Measurements from ENCODE around the gene ZCCHC24. TPM values are rescaled to one million over a fixed set of nuclear protein-coding genes. Genes with fewer than 3 reads are reported as not detected.
"Not testable (repeated sequence)": the region's sequence is repeated elsewhere in the genome, so short reads cannot be mapped to it uniquely, and the experiment has no call there.

ZCCHC24 gene
- total RNA-seq, 2 donors from 2014 or later = 113 to 125 TPM

DNA sequence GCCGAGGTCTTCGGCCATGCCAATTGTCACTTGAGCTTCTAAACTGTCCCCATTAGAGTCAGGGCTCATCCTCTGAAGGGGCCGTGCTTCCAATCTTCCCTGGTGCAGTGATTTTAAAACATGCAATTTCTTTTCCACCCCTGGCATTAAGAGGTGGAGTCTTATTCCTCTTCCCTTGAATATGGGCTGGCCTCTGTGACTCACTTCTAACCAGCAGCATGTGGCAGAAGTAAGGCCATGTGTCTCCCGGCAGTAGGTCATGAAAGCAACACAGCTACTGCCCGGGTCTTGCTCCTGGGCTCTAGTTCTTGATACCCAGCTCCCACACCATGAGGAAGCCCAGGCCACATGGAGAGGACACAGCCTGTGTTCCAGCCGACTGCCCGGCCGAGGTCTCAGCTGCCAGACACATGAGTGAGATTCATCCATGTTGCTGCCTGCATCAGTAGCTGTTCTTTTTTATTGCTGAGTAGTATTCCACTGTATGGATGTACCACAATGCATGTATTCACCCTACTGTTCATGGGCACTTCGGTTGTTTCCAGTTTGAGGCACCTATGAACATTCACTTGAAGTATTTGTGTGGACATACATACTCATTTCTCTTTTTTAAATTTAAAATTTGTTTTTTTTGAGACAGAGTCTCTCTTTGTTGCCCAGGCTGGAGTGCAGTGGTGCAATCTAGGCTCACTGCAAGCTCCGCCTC lies 112.7 kb downstream of the ZCCHC24 start:
- intact Hi-C loops (cut with DNase I); DNase-seq (ENCODE audit: low spot score): not testable (repeated sequence)

Other genes with a start within 250 kb of the ZCCHC24 start
- gene PPIF, start 98.2 kb downstream of the ZCCHC24 start, total RNA-seq = 10 to 100 TPM; 20.4 to 23.9 TPM
- under 1 TPM; 0.19 to 0.37 TPM for gene EIF5AL1, start 66.9 kb upstream of the ZCCHC24 start, total RNA-seq
- gene SFTPA2, start 114.8 kb upstream of the ZCCHC24 start, total RNA-seq = 1 to 10 TPM in 1 of 2 donors, under 1 TPM in 1; 0.19 to 2.6 TPM
- under 1 TPM in 1 of 2 donors, not detected in 1; 0.83 TPM for gene SFTPA1, start 165.3 kb upstream of the ZCCHC24 start, total RNA-seq

Data from posterior vena cava (tissue), 2 donors.